H9 (cell line): ENCODE measurements around the gene DBX2. TPM values are rescaled to one million over a fixed set of nuclear protein-coding genes. Genes with fewer than 3 reads are reported as not detected.

ENCODE experiments used
- DNase-seq: peaks from one replicate; pipeline ENCODE4 v3.0.0-alpha.2; 2017
- H2AFZ ChIP-seq: one replicate; pipeline ENCODE4 v1.6.1; 2013; ENCODE audit warnings: mild to moderate bottlenecking, low read length, control low read depth, moderate library complexity
- H2AK5ac ChIP-seq: 2 replicates; pipeline ENCODE4 v1.6.1; 2013; ENCODE audit warnings: low read length, control low read depth, mixed read lengths; ENCODE audit not compliant: insufficient read length
- H2BK120ac ChIP-seq: one replicate; pipeline ENCODE4 v1.6.1; 2013; ENCODE audit warnings: low read depth, mild to moderate bottlenecking, low read length, control low read depth, inconsistent platforms; ENCODE audit not compliant: poor library complexity, severe bottlenecking
- H2BK12ac ChIP-seq: 2 replicates; pipeline ENCODE4 v1.6.1; 2013; ENCODE audit warnings: low read length, control low read depth, mixed read lengths, low read depth; ENCODE audit not compliant: insufficient read length
- H2BK15ac ChIP-seq: 2 replicates; pipeline ENCODE4 v1.6.1; 2013; ENCODE audit warnings: low read depth, low read length, control low read depth
- H2BK20ac ChIP-seq: one replicate; pipeline ENCODE4 v1.6.1; 2013; ENCODE audit warnings: low read depth, mild to moderate bottlenecking, low read length, control low read depth, inconsistent platforms; ENCODE audit not compliant: poor library complexity, severe bottlenecking
- H2BK5ac ChIP-seq: 2 replicates; pipeline ENCODE4 v1.6.1; 2013; ENCODE audit warnings: low read length, control low read depth, mixed read lengths; ENCODE audit not compliant: insufficient read length
- H3K14ac ChIP-seq: 2 replicates; pipeline ENCODE4 v1.6.1; 2013; ENCODE audit warnings: low read length, control low read depth; ENCODE audit not compliant: insufficient read depth
- H3K18ac ChIP-seq: 2 replicates; pipeline ENCODE4 v1.6.1; 2013; ENCODE audit warnings: low read depth, mild to moderate bottlenecking, mixed read lengths, low read length, control low read depth; ENCODE audit not compliant: insufficient read length
- H3K23ac ChIP-seq: 2 replicates; pipeline ENCODE4 v1.6.1; 2013; ENCODE audit warnings: low read length, control low read depth, mixed read lengths, low read depth; ENCODE audit not compliant: insufficient read length
- H3K23me2 ChIP-seq: 2 replicates; pipeline ENCODE4 v1.6.1; 2013; ENCODE audit warnings: low read depth, mild to moderate bottlenecking, mixed read lengths, low read length, control low read depth; ENCODE audit not compliant: insufficient read length, poor library complexity, severe bottlenecking
- H3K27ac ChIP-seq: 2 replicates; pipeline ENCODE4 v1.5.1; 2013; ENCODE audit warnings: low read length, control low read depth, mixed read lengths, low read depth; ENCODE audit not compliant: insufficient read length
- H3K27me3 ChIP-seq: 2 replicates; pipeline ENCODE4 v1.6.1; 2013; ENCODE audit warnings: low read length, control low read depth, inconsistent platforms; ENCODE audit not compliant: insufficient read depth
- H3K4ac ChIP-seq: 2 replicates; pipeline ENCODE4 v1.6.1; 2013; ENCODE audit warnings: low read depth, mild to moderate bottlenecking, control low read depth, inconsistent platforms, low read length, moderate library complexity
- H3K4me1 ChIP-seq: 2 replicates; pipeline ENCODE4 v1.6.1; 2013; ENCODE audit warnings: low read length, control low read depth, inconsistent platforms; ENCODE audit not compliant: insufficient read depth
- H3K4me2 ChIP-seq: 2 replicates; pipeline ENCODE4 v1.6.1; 2013; ENCODE audit warnings: low read length, control low read depth, mixed read lengths; ENCODE audit not compliant: insufficient read length, insufficient read depth
- H3K56ac ChIP-seq: 2 replicates; pipeline ENCODE4 v1.6.1; 2013; ENCODE audit warnings: low read depth, mild to moderate bottlenecking, mixed read lengths, low read length, control low read depth; ENCODE audit not compliant: insufficient read length
- H3K79me1 ChIP-seq: 2 replicates; pipeline ENCODE4 v1.6.1; 2013; ENCODE audit warnings: low read depth, mild to moderate bottlenecking, moderate library complexity, low read length, control low read depth, inconsistent platforms; ENCODE audit not compliant: insufficient read depth, poor library complexity, severe bottlenecking
- H3K79me2 ChIP-seq: 2 replicates; pipeline ENCODE4 v1.6.1; 2013; ENCODE audit warnings: low read length, control low read depth, inconsistent platforms; ENCODE audit not compliant: insufficient read depth
- H3K9ac ChIP-seq: 2 replicates; pipeline ENCODE4 v1.6.1; 2013; ENCODE audit warnings: low read length, control low read depth, mixed read lengths; ENCODE audit not compliant: insufficient read length; ENCODE audit errors: extremely low read depth
- H3K9me3 ChIP-seq: one replicate; pipeline ENCODE4 v1.6.1; 2013; ENCODE audit warnings: low read depth, low read length, inconsistent platforms; ENCODE audit not compliant: control insufficient read depth
- H3T11ph ChIP-seq: one replicate; pipeline ENCODE4 v1.6.1; 2013; ENCODE audit warnings: mild to moderate bottlenecking, low read length, control low read depth, inconsistent platforms
- H4K20me1 ChIP-seq: one replicate; pipeline ENCODE4 v1.6.1; 2013; ENCODE audit not compliant: control insufficient read depth, insufficient read length, insufficient read depth
- H4K5ac ChIP-seq: 2 replicates; pipeline ENCODE4 v1.6.1; 2013; ENCODE audit warnings: low read depth, mild to moderate bottlenecking, mixed read lengths, low read length, control low read depth; ENCODE audit not compliant: insufficient read length
- H4K8ac ChIP-seq: replicated peaks from 2 replicates; pipeline ENCODE4 v1.6.1; 2013; ENCODE audit warnings: low read length, control low read depth, mixed read lengths, low read depth; ENCODE audit not compliant: insufficient read length
- H4K91ac ChIP-seq: 2 replicates; pipeline ENCODE4 v1.6.1; 2013; ENCODE audit warnings: low read depth, mild to moderate bottlenecking, moderate library complexity, mixed read lengths, low read length, control low read depth; ENCODE audit not compliant: insufficient read length
- H3K27ac Mint-ChIP-seq, 3 experiments: 2 replicates in 2 of 3; 3 replicates in 1 of 3; pipeline ENCODE4 v1.8.0; 2020 to 2021; ENCODE audit warnings: mixed read lengths in 3 of 3, mild to moderate bottlenecking in 1 of 3, moderate library complexity in 1 of 3
- H3K27me3 Mint-ChIP-seq: 2 replicates; pipeline ENCODE4 v1.8.0; 2021; ENCODE audit warnings: low read depth, mild to moderate bottlenecking, moderate library complexity, mixed read lengths
- H3K36me3 Mint-ChIP-seq, 3 experiments: 2 replicates in 2 of 3; 3 replicates in 1 of 3; pipeline ENCODE4 v1.8.0; 2020 to 2021; ENCODE audit warnings: low read depth in 3 of 3, mixed read lengths in 3 of 3; ENCODE audit not compliant: insufficient read depth in 1 of 3
- H3K4me1 Mint-ChIP-seq, 2 experiments: 2 replicates each; pipeline ENCODE4 v1.8.0; 2020; ENCODE audit warnings: mixed read lengths in 2 of 2
- H3K4me3 Mint-ChIP-seq, 2 experiments: 2 replicates in 1 of 2; 3 replicates in 1 of 2; pipeline ENCODE4 v1.8.0; 2020 to 2021; ENCODE audit warnings: mild to moderate bottlenecking in 2 of 2, mixed read lengths in 2 of 2, moderate library complexity in 1 of 2
- H3K9me3 Mint-ChIP-seq, 2 experiments: 2 replicates in 1 of 2; 3 replicates in 1 of 2; pipeline ENCODE4 v1.8.0; 2020; ENCODE audit warnings: mild to moderate bottlenecking in 2 of 2, mixed read lengths in 2 of 2, moderate library complexity in 1 of 2
- WGBS: extraction: QIAGEN DNeasy Blood & Tissue Kit; methylation state at CpG from one replicate; pipeline ENCODE4 v1.1.7; 2013; ENCODE audit warnings: missing lambda C conversion rate, low lambda C conversion rate, mixed read lengths; ENCODE audit not compliant: insufficient read length; ENCODE audit errors: extremely low coverage; 5-methylcytosine and 5-hydroxymethylcytosine counted together
- total RNA-seq: library from RNA; stranded (reverse); gene quantifications from 2 replicates; pipeline ENCODE4 v1.2.1, GENCODE V29; 2021
- TF ChIP-seq, protein P1 (sequence below): fragments of 200-600 bp; sonication (generic); conservative IDR thresholded peaks from 3 replicates; pipeline ENCODE4 v1.8.0; 2021; ENCODE audit warnings: antibody characterized with exemption, mild to moderate bottlenecking

Gene DBX2
- total RNA-seq, 1 experiment from 2014 or later, result not detected

DNA sequence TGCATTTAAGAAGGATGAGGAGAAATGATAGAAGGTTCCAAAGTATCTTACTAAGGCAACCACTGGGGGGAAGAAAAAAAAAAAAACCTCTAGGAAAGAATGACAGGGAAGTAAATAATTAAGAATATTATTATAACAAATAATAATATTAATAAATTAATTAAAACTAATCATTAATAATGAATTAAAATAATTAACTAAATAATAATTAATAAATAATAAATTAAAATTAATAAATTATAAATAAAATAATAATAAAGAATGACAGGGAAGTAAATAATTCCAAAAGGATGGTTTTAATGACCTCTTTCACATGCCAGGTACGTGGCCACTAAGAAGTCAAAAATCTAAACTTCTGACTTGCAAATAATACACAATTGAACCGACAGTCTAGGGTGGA lies 9.9 kb downstream of the DBX2 start:
- no peak overlapping the region for H2AK5ac ChIP-seq
- H3K9me3 ChIP-seq, result no peaks in the 10 kb centered on the region
- no peaks in the 10 kb centered on the region for H3K27me3 ChIP-seq
- H3K27ac ChIP-seq, result no peak overlapping the region
- no peak overlapping the region for H4K5ac ChIP-seq
- no peak overlapping the region for H2AFZ ChIP-seq
- no CpG with 5 or more reads among the region's 2 CpGs for WGBS
- no peak overlapping the region for H3K23ac ChIP-seq
- H3K56ac ChIP-seq, result no peak overlapping the region
- no peaks in the 10 kb centered on the region for H3K79me2 ChIP-seq
- no peaks in the 10 kb centered on the region for H3K36me3 Mint-ChIP-seq
- H3K4ac ChIP-seq, result no peak overlapping the region
- H4K20me1 ChIP-seq, result no peaks in the 10 kb centered on the region
- H3K27me3 Mint-ChIP-seq, result no peaks in the 10 kb centered on the region; the same call in 1 of the 2 replicates
- TF ChIP-seq, protein P1, sequence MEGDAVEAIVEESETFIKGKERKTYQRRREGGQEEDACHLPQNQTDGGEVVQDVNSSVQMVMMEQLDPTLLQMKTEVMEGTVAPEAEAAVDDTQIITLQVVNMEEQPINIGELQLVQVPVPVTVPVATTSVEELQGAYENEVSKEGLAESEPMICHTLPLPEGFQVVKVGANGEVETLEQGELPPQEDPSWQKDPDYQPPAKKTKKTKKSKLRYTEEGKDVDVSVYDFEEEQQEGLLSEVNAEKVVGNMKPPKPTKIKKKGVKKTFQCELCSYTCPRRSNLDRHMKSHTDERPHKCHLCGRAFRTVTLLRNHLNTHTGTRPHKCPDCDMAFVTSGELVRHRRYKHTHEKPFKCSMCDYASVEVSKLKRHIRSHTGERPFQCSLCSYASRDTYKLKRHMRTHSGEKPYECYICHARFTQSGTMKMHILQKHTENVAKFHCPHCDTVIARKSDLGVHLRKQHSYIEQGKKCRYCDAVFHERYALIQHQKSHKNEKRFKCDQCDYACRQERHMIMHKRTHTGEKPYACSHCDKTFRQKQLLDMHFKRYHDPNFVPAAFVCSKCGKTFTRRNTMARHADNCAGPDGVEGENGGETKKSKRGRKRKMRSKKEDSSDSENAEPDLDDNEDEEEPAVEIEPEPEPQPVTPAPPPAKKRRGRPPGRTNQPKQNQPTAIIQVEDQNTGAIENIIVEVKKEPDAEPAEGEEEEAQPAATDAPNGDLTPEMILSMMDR, result no peak
- H3K79me1 ChIP-seq, result no peaks in the 10 kb centered on the region
- no peak overlapping the region for H4K91ac ChIP-seq
- H3K4me1 ChIP-seq, result no peaks in the 10 kb centered on the region
- H3T11ph ChIP-seq, result no peak overlapping the region
- no peak for DNase-seq
- no peak overlapping the region for H2BK120ac ChIP-seq
- no peaks in the 10 kb centered on the region for H3K23me2 ChIP-seq
- H3K27ac Mint-ChIP-seq, result no peak overlapping the region; a peak in 1 of 7 replicates
- H3K9ac ChIP-seq, result no peak overlapping the region
- no peak overlapping the region for H4K8ac ChIP-seq
- peaks cover 0 to 3% of the 10 kb centered on the region in 2 experiments; a peak in 2 of 5 replicates for H3K9me3 Mint-ChIP-seq
- no peaks in the 10 kb centered on the region for H3K4me1 Mint-ChIP-seq
- H2BK20ac ChIP-seq, result no peak overlapping the region
- no peak overlapping the region for H3K18ac ChIP-seq
- H2BK5ac ChIP-seq, result no peak overlapping the region
- H3K4me3 Mint-ChIP-seq, result no peak overlapping the region
- no peak overlapping the region for H2BK15ac ChIP-seq
- H3K4me2 ChIP-seq, result no peak overlapping the region
- H3K14ac ChIP-seq, result no peak overlapping the region
- no peak overlapping the region for H2BK12ac ChIP-seq
